Neural crest cell (in vitro differentiated cells): ENCODE measurements around the gene CCDC51. TPM values are rescaled to one million over a fixed set of nuclear protein-coding genes. Genes with fewer than 3 reads are reported as not detected.

Source experiments
- DNase-seq: peaks from one replicate; pipeline ENCODE4 v3.0.0; 2021; ENCODE audit warnings: low read depth, mixed read lengths, low spot score
- H3K27ac Mint-ChIP-seq: one replicate; pipeline ENCODE4 v1.8.0; 2021; ENCODE audit warnings: mild to moderate bottlenecking, mixed read lengths; ENCODE audit not compliant: unreplicated experiment
- H3K27me3 Mint-ChIP-seq: 2 replicates; pipeline ENCODE4 v1.8.0; 2021; ENCODE audit warnings: low read depth, mild to moderate bottlenecking, mixed read lengths
- H3K36me3 Mint-ChIP-seq: 2 replicates; pipeline ENCODE4 v1.8.0; 2021; ENCODE audit warnings: low read depth, mild to moderate bottlenecking, mixed read lengths
- H3K4me1 Mint-ChIP-seq: 2 replicates; pipeline ENCODE4 v1.8.0; 2021; ENCODE audit warnings: mixed read lengths
- H3K4me3 Mint-ChIP-seq: one replicate; pipeline ENCODE4 v1.8.0; 2021; ENCODE audit warnings: mild to moderate bottlenecking, mixed read lengths
- H3K9me3 Mint-ChIP-seq: 2 replicates; pipeline ENCODE4 v1.8.0; 2021; ENCODE audit warnings: mixed read lengths
- CTCF ChIP-seq: fragments of 200-600 bp; sonication (generic); conservative IDR thresholded peaks from 2 replicates; pipeline ENCODE4 v1.5.0; 2021; ENCODE audit warnings: antibody characterized with exemption, mild to moderate bottlenecking
- total RNA-seq: library from RNA; stranded (reverse); gene quantifications from 2 replicates; pipeline ENCODE4 v1.2.1, GENCODE V29; 2021

Gene CCDC51
- total RNA-seq, 1 donor from 2014 or later = 12.4 TPM

DNA sequence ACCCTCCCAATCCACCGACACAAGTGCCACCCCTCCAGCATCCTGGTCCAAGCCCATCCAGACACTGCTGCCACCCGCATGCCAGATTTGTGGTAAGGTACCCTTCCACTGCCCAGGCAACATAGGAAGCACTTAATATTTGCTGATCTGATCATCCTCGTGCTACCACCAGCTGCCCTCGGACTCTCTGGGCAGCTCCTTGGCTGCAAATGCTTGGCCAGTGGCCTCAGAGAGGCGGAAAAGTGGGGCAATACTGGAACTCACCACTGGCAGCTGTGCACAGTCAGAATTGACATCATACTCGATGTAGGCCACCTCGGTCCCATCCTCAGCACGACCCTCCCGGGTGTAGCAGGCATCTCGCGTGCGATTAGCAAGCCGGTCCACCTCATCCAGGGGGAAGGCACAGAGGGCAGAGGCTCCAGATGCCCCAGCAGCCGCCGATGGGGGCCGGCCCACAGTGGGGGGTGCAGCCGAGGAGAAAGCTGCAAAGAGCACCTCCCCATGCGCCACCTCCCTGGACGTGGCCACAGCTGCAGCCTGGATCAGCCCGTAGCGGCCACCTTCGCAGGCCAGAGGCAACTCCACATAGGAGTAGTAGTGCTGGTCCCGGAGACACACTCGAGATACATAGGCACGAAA lies 16.6 kb downstream of the CCDC51 start:
- H3K36me3 Mint-ChIP-seq = peaks cover 2% of the 10 kb centered on the region

GRCh38 chr3:48422681-48423080 lies 17.2 kb downstream of the CCDC51 start:
- H3K27ac Mint-ChIP-seq = no peak overlapping the region
- H3K4me3 Mint-ChIP-seq = no peak overlapping the region
- H3K27me3 Mint-ChIP-seq = no peaks in the 10 kb centered on the region

More for the DNA sequence above, 16.6 kb downstream of the CCDC51 start:
- H3K9me3 Mint-ChIP-seq = no peaks in the 10 kb centered on the region
- H3K27me3 Mint-ChIP-seq = no peaks in the 10 kb centered on the region
- DNase-seq = no peak
- TF ChIP-seq CTCF = no peak
- H3K27ac Mint-ChIP-seq = no peak overlapping the region
- H3K4me3 Mint-ChIP-seq = no peak overlapping the region
- peaks cover 40% of the 10 kb centered on the region for H3K4me1 Mint-ChIP-seq

DNA sequence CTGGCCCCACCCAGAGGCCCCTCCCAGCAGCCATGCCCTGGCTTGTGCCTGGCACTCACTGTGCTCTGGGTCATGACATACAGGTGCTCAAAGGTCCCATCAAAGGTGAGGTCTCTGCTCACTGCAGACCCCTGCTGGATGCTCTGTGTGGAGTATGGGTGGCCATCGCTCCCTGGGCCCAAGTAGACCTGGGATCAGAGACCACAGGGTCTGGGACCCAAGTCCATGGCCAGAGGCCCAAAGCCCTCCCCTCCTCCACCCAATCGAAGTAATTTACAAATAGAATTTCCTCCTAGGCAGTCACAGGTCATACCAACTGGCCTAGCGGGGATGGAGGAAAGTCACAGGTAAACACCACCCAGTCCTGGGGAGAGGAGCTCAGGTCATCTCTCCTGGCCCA lies 17.6 kb downstream of the CCDC51 start:
- TF ChIP-seq CTCF = no peak
- Mint-ChIP-seq H3K4me1 (peaks cover 29% of the 10 kb centered on the region), H3K4me3 (no peak overlapping the region), H3K27me3 (no peaks in the 10 kb centered on the region), H3K27ac (no peak overlapping the region), H3K36me3 (peaks cover 2% of the 10 kb centered on the region), H3K9me3 (no peaks in the 10 kb centered on the region)
- no peak for DNase-seq

More at GRCh38 chr3:48422681-48423080, 17.2 kb downstream of the CCDC51 start:
- H3K9me3 Mint-ChIP-seq = no peaks in the 10 kb centered on the region
- peaks cover 2% of the 10 kb centered on the region for H3K36me3 Mint-ChIP-seq
- TF ChIP-seq CTCF = no peak
- no peak for DNase-seq
- H3K4me1 Mint-ChIP-seq = peaks cover 33% of the 10 kb centered on the region

- DNase-seq = no peak
- H3K4me3 Mint-ChIP-seq = no peak overlapping the region
- H3K36me3 Mint-ChIP-seq = peaks cover 2% of the 10 kb centered on the region
- H3K4me1 Mint-ChIP-seq = peaks cover 13% of the 10 kb centered on the region
- TF ChIP-seq CTCF = no peak
- no peaks in the 10 kb centered on the region for H3K27me3 Mint-ChIP-seq
- no peaks in the 10 kb centered on the region for H3K9me3 Mint-ChIP-seq
- H3K27ac Mint-ChIP-seq = no peak overlapping the region
Observed at GRCh38 chr3:48420561-48420960, 19.4 kb downstream of the CCDC51 start.

- Mint-ChIP-seq H3K4me3 (no peak overlapping the region), H3K27me3 (no peaks in the 10 kb centered on the region), H3K9me3 (no peaks in the 10 kb centered on the region), H3K36me3 (no peaks in the 10 kb centered on the region), H3K4me1 (peaks cover 6% of the 10 kb centered on the region), H3K27ac (no peak overlapping the region)
- no peak for TF ChIP-seq CTCF
- DNase-seq = no peak
Observed at GRCh38 chr3:48419597-48419996, 20.3 kb downstream of the CCDC51 start.
